Ammon's horn (tissue), 1 donor: ENCODE results near the gene KCNJ3.

Source experiments
- DNase-seq: peaks from one replicate; pipeline ENCODE4 v3.0.0-alpha.2; 2016; ENCODE audit warnings: low spot score

Gene KCNJ3

GRCh38 chr2:154707994-154708575, 9.6 kb downstream of the KCNJ3 start:
- DNase-seq = no peak

GRCh38 chr2:154709215-154709614, 10.7 kb downstream of the KCNJ3 start:
- peak; percentile 71 for DNase-seq

GRCh38 chr2:154710078-154710477, 11.6 kb downstream of the KCNJ3 start:
- DNase-seq = no peak

- DNase-seq = no peak
Measured at GRCh38 chr2:154710685-154711084, 12.2 kb downstream of the KCNJ3 start.

- peak; percentile 23 for DNase-seq
Measured at GRCh38 chr2:154713675-154714074, 15.2 kb downstream of the KCNJ3 start.

- no peak for DNase-seq
Measured at GRCh38 chr2:154720651-154721050, 22.2 kb downstream of the KCNJ3 start.

GRCh38 chr2:154724194-154724797, 25.8 kb downstream of the KCNJ3 start:
- DNase-seq = no peak

- peak; percentile 12 for DNase-seq
Measured at GRCh38 chr2:154740361-154740760, 41.9 kb downstream of the KCNJ3 start.

GRCh38 chr2:154758871-154759270, 60.4 kb downstream of the KCNJ3 start:
- DNase-seq = no peak

- DNase-seq = no peak
Measured at GRCh38 chr2:154762638-154763037, 64.1 kb downstream of the KCNJ3 start.

GRCh38 chr2:154771664-154772284, 73.3 kb downstream of the KCNJ3 start:
- no peak for DNase-seq

GRCh38 chr2:154776825-154777224, 78.3 kb downstream of the KCNJ3 start:
- DNase-seq = no peak

GRCh38 chr2:154794406-154794805, 95.9 kb downstream of the KCNJ3 start:
- DNase-seq = peak; percentile 28

- no peak for DNase-seq
Measured at GRCh38 chr2:154795651-154796050, 97.2 kb downstream of the KCNJ3 start.

GRCh38 chr2:154804451-154804850, 106.0 kb downstream of the KCNJ3 start:
- DNase-seq = no peak

GRCh38 chr2:154813636-154814035, 115.1 kb downstream of the KCNJ3 start:
- peak; percentile 27 for DNase-seq

GRCh38 chr2:154814856-154815255, 116.4 kb downstream of the KCNJ3 start:
- DNase-seq = no peak

GRCh38 chr2:154825358-154825757, 126.9 kb downstream of the KCNJ3 start:
- DNase-seq = no peak

- DNase-seq = no peak
Measured at GRCh38 chr2:154826827-154827226, 128.3 kb downstream of the KCNJ3 start.

GRCh38 chr2:154827286-154827685, 128.8 kb downstream of the KCNJ3 start:
- DNase-seq = no peak

- no peak for DNase-seq
Measured at GRCh38 chr2:154832711-154833110, 134.2 kb downstream of the KCNJ3 start.

GRCh38 chr2:154836632-154837031, 138.1 kb downstream of the KCNJ3 start:
- DNase-seq = no peak

- DNase-seq = no peak
Measured at GRCh38 chr2:154837035-154837434, 138.5 kb downstream of the KCNJ3 start.

GRCh38 chr2:154844513-154844912, 146.0 kb downstream of the KCNJ3 start:
- DNase-seq = no peak
